Neural crest cell (in vitro differentiated cells): Measurements from ENCODE around the gene CTIF. TPM values are rescaled to one million over a fixed set of nuclear protein-coding genes. Genes with fewer than 3 reads are reported as not detected.
A peak's percentile ranks its signal among the peaks of the same experiment; 100 is the strongest.

Source experiments
- DNase-seq: peaks from one replicate; pipeline ENCODE4 v3.0.0; 2021; ENCODE audit warnings: low read depth, mixed read lengths, low spot score
- H3K27ac Mint-ChIP-seq: one replicate; pipeline ENCODE4 v1.8.0; 2021; ENCODE audit warnings: mild to moderate bottlenecking, mixed read lengths; ENCODE audit not compliant: unreplicated experiment
- H3K27me3 Mint-ChIP-seq: 2 replicates; pipeline ENCODE4 v1.8.0; 2021; ENCODE audit warnings: low read depth, mild to moderate bottlenecking, mixed read lengths
- H3K36me3 Mint-ChIP-seq: 2 replicates; pipeline ENCODE4 v1.8.0; 2021; ENCODE audit warnings: low read depth, mild to moderate bottlenecking, mixed read lengths
- H3K4me1 Mint-ChIP-seq: 2 replicates; pipeline ENCODE4 v1.8.0; 2021; ENCODE audit warnings: mixed read lengths
- H3K4me3 Mint-ChIP-seq: one replicate; pipeline ENCODE4 v1.8.0; 2021; ENCODE audit warnings: mild to moderate bottlenecking, mixed read lengths
- H3K9me3 Mint-ChIP-seq: 2 replicates; pipeline ENCODE4 v1.8.0; 2021; ENCODE audit warnings: mixed read lengths
- CTCF ChIP-seq: fragments of 200-600 bp; sonication (generic); conservative IDR thresholded peaks from 2 replicates; pipeline ENCODE4 v1.5.0; 2021; ENCODE audit warnings: antibody characterized with exemption, mild to moderate bottlenecking
- total RNA-seq: library from RNA; stranded (reverse); gene quantifications from 2 replicates; pipeline ENCODE4 v1.2.1, GENCODE V29; 2021

Gene CTIF
- total RNA-seq, 1 donor from 2014 or later = 52.6 TPM

GRCh38 chr18:48623468-48624235, 84.8 kb downstream of the CTIF start:
- Mint-ChIP-seq H3K9me3 (no peaks in the 10 kb centered on the region), H3K4me3 (no peak overlapping the region)

GRCh38 chr18:48624856-48625255, 86.0 kb downstream of the CTIF start:
- no peak for TF ChIP-seq CTCF
- H3K4me1 Mint-ChIP-seq = peaks cover 9% of the 10 kb centered on the region
- peaks cover 3% of the 10 kb centered on the region for H3K36me3 Mint-ChIP-seq
- no peak for DNase-seq
- no peaks in the 10 kb centered on the region for H3K9me3 Mint-ChIP-seq
- H3K27me3 Mint-ChIP-seq = no peaks in the 10 kb centered on the region
- H3K4me3 Mint-ChIP-seq = no peak overlapping the region
- no peak overlapping the region for H3K27ac Mint-ChIP-seq

More at GRCh38 chr18:48623468-48624235, 84.8 kb downstream of the CTIF start:
- H3K4me1 Mint-ChIP-seq = peaks cover 5% of the 10 kb centered on the region
- no peak for TF ChIP-seq CTCF
- DNase-seq = no peak
- H3K27me3 Mint-ChIP-seq = no peaks in the 10 kb centered on the region
- peaks cover 3% of the 10 kb centered on the region for H3K36me3 Mint-ChIP-seq
- H3K27ac Mint-ChIP-seq = peak overlapping the region; percentile 24

- no peak for DNase-seq
- no peaks in the 10 kb centered on the region for H3K9me3 Mint-ChIP-seq
- H3K27ac Mint-ChIP-seq = no peak overlapping the region
- no peaks in the 10 kb centered on the region for H3K27me3 Mint-ChIP-seq
- H3K4me3 Mint-ChIP-seq = no peak overlapping the region
- no peaks in the 10 kb centered on the region for H3K36me3 Mint-ChIP-seq
- no peak for TF ChIP-seq CTCF
- H3K4me1 Mint-ChIP-seq = peaks cover 22% of the 10 kb centered on the region
These were observed 88.4 kb downstream of the CTIF start for GRCh38 chr18:48627216-48627615.

GRCh38 chr18:48629730-48630324, 91.0 kb downstream of the CTIF start:
- Mint-ChIP-seq H3K4me3 (no peak overlapping the region), H3K27ac (peak overlapping the region; percentile 60), H3K27me3 (no peaks in the 10 kb centered on the region), H3K9me3 (no peaks in the 10 kb centered on the region), H3K4me1 (peaks cover 28% of the 10 kb centered on the region), H3K36me3 (no peaks in the 10 kb centered on the region)
- no peak for TF ChIP-seq CTCF
- no peak for DNase-seq

- Mint-ChIP-seq H3K27me3 (no peaks in the 10 kb centered on the region), H3K4me1 (peaks cover 28% of the 10 kb centered on the region), H3K27ac (no peak overlapping the region), H3K36me3 (no peaks in the 10 kb centered on the region), H3K9me3 (no peaks in the 10 kb centered on the region), H3K4me3 (no peak overlapping the region)
- no peak for DNase-seq
- TF ChIP-seq CTCF = no peak
These were observed 93.0 kb downstream of the CTIF start for GRCh38 chr18:48631851-48632250.
